PC-9 (cell line): ENCODE measurements around the gene PIK3R6.

Source experiments
- CTCF ChIP-seq: fragments of 200-600 bp; sonication (generic); conservative IDR thresholded peaks from 2 replicates; pipeline ENCODE4 v1.6.1; 2017; ENCODE audit warnings: mixed run types, antibody characterized with exemption, mild to moderate bottlenecking, moderate library complexity
- EZH2 ChIP-seq: fragments of 200-600 bp; sonication (generic); IDR thresholded peaks from 2 replicates; pipeline ENCODE4 v1.8.0; 2017; ENCODE audit warnings: antibody characterized with exemption, low read depth

- no peak for TF ChIP-seq CTCF
- TF ChIP-seq EZH2: no peak
Measured at GRCh38 chr17:8885967-8886684, 18.7 kb upstream of the PIK3R6 start.
